Stomach (tissue), 9 donors: ENCODE measurements around the gene ADGRD2. TPM values are rescaled to one million over a fixed set of nuclear protein-coding genes. Genes with fewer than 3 reads are reported as not detected.

ENCODE experiments used
- DNase-seq, 2 donors: peaks; one replicate each; pipeline versions ENCODE4 v3.0.0 to v3.0.0-alpha.2; 2013 to 2019
- H3K27ac ChIP-seq, 5 donors: fragments of 200-600 bp in 4 of 5; sonication (generic) in 4 of 5; one replicate each; pipeline ENCODE4 v1.5.1; 2013 to 2019; ENCODE audit warnings: mild to moderate bottlenecking in 1 of 5, moderate library complexity in 1 of 5
- H3K27me3 ChIP-seq, 3 donors: fragments of 200-600 bp; sonication (generic); one replicate each; pipeline ENCODE4 v1.5.1; 2017 to 2019; ENCODE audit warnings: mixed run types in 1 of 3
- H3K36me3 ChIP-seq, 4 donors: fragments of 200-600 bp; sonication (generic); 1 replicate in 3 of 4; 2 replicates in 1 of 4; pipeline ENCODE4 v1.5.1; 2016 to 2019
- H3K4me1 ChIP-seq, 4 donors: fragments of 200-600 bp; sonication (generic); one replicate each; pipeline ENCODE4 v1.5.1; 2016 to 2019
- H3K4me3 ChIP-seq, 4 donors: fragments of 200-600 bp; sonication (generic) in 3 of 4; one replicate each; pipeline ENCODE4 v1.5.1; 2016 to 2019; ENCODE audit warnings: mild to moderate bottlenecking in 1 of 4
- H3K9me3 ChIP-seq, 4 donors: fragments of 200-600 bp; sonication (generic); one replicate each; pipeline ENCODE4 v1.5.1; 2016 to 2019
- CTCF ChIP-seq, 7 experiments: fragments of 450-650 bp in 4 of 7; fragments of 200-600 bp in 3 of 7; sonication (generic) in 3 of 7; IDR thresholded peaks; one replicate each; pipeline ENCODE4 v1.5.1; 2016 to 2019; ENCODE audit warnings: antibody characterized with exemption in 7 of 7, control low read depth in 2 of 7, mild to moderate bottlenecking in 1 of 7
- EP300 ChIP-seq: sonication (generic); formaldehyde crosslinking; IDR thresholded peaks from one replicate; pipeline ENCODE4 v1.6.1; 2017; ENCODE audit warnings: antibody characterized with exemption
- POLR2A ChIP-seq, 4 donors: fragments of 450-650 bp; IDR thresholded peaks; one replicate each; pipeline ENCODE4 v1.6.1; 2016; ENCODE audit warnings: antibody characterized with exemption in 4 of 4, control low read depth in 2 of 4, mild to moderate bottlenecking in 1 of 4, moderate library complexity in 1 of 4
- POLR2AphosphoS5 ChIP-seq, 3 donors: sonication (generic); formaldehyde crosslinking; IDR thresholded peaks; one replicate each; pipeline ENCODE4 v1.6.1; 2016; ENCODE audit warnings: antibody characterized with exemption in 3 of 3
- WGBS, 5 donors: extraction: QIAGEN DNeasy Blood & Tissue Kit in 3 of 5; methylation state at CpG; one replicate each; pipeline versions ENCODE4 v1.1.5 to v1.1.7; 2013 to 2018; 5-methylcytosine and 5-hydroxymethylcytosine counted together
- intact Hi-C: fragments of 100-400 bp; cut with DNase I; formaldehyde crosslinking; loops from one replicate; pipeline ENCODE4 v1.15.1; 2023; ENCODE audit warnings: low total_unique reads
- polyA plus RNA-seq, 3 donors: library from polyadenylated mRNA; stranded (reverse); fragments of 200-250 nt; gene quantifications; one replicate each; pipeline ENCODE4 v1.2.3, GENCODE V29; 2013
- total RNA-seq, 5 donors: library from RNA; depleted of rRNA; stranded (reverse); fragments of >200 nt; gene quantifications; one replicate each; pipeline versions ENCODE4 v1.1.0 to v1.2.3, GENCODE V29; 2014 to 2016
- donor health status: healthy with polysubstance abuse.
- donor health status: Bipolar disorder and iron deficiency.
- donor health status: healthy.

Gene ADGRD2
- total and polyA plus RNA-seq, 8 donors, result not detected

- H3K4me1 ChIP-seq, result no peaks in the 10 kb centered on the region
- peaks cover 0 to 51% (median 0%) of the 10 kb centered on the region in 3 donors for H3K27me3 ChIP-seq
- no peak for TF ChIP-seq CTCF (IDR thresholded peaks at IDR 0.05)
- TF ChIP-seq EP300, result no peak
- TF ChIP-seq POLR2AphosphoS5 (IDR thresholded peaks at IDR 0.05), result no peak
- TF ChIP-seq POLR2A (IDR thresholded peaks at IDR 0.05), result no peak
- H3K9me3 ChIP-seq, result peaks cover 0 to 13% (median 4%) of the 10 kb centered on the region in 4 donors
- intact Hi-C loops, result no loop called here
- 75 to 87% (median 84%) methylated on average over 2 to 3 of the region's 3 CpGs for WGBS, 5 donors
- no peak overlapping the region for H3K4me3 ChIP-seq
- DNase-seq, result no peak
- H3K27ac ChIP-seq, result no peak overlapping the region
- no peaks in the 10 kb centered on the region for H3K36me3 ChIP-seq
Measured at GRCh38 chr9:124444166-124444565, 6.1 kb upstream of the ADGRD2 start.

GRCh38 chr9:124447297-124447661 lies 3.0 kb upstream of the ADGRD2 start:
- H3K9me3 ChIP-seq, result peaks cover 0 to 6% (median 1%) of the 10 kb centered on the region in 4 donors
- DNase-seq, result no peak
- TF ChIP-seq POLR2A (IDR thresholded peaks at IDR 0.05) (no peak), EP300 (no peak), CTCF (IDR thresholded peaks at IDR 0.05) (no peak), POLR2AphosphoS5 (IDR thresholded peaks at IDR 0.05) (no peak)
- peaks cover 7 to 12% (median 8%) of the 10 kb centered on the region in 4 donors for H3K4me1 ChIP-seq
- no peaks in the 10 kb centered on the region for H3K36me3 ChIP-seq
- intact Hi-C loops, result no loop called here
- no peak overlapping the region for H3K27ac ChIP-seq
- peaks cover 14 to 62% (median 27%) of the 10 kb centered on the region in 3 donors for H3K27me3 ChIP-seq
- 51 to 71% (median 61%) methylated on average over 4 of the region's 4 CpGs for WGBS, 5 donors
- H3K4me3 ChIP-seq, result no peak overlapping the region

GRCh38 chr9:124448019-124448418 lies 2.2 kb upstream of the ADGRD2 start:
- no peak overlapping the region for H3K27ac ChIP-seq
- no peaks in the 10 kb centered on the region for H3K9me3 ChIP-seq
- H3K4me3 ChIP-seq, result no peak overlapping the region
- intact Hi-C loops, result no loop called here
- TF ChIP-seq POLR2A (IDR thresholded peaks at IDR 0.05), result no peak
- TF ChIP-seq CTCF (IDR thresholded peaks at IDR 0.05), result no peak
- TF ChIP-seq POLR2AphosphoS5 (IDR thresholded peaks at IDR 0.05), result no peak
- TF ChIP-seq EP300, result no peak
- no peaks in the 10 kb centered on the region for H3K36me3 ChIP-seq
- 63 to 86% (median 80%) methylated on average over 6 to 7 of the region's 7 CpGs for WGBS, 5 donors
- H3K4me1 ChIP-seq, result peaks cover 7 to 14% (median 10%) of the 10 kb centered on the region in 4 donors
- no peak for DNase-seq
- peaks cover 15 to 70% (median 35%) of the 10 kb centered on the region in 3 donors for H3K27me3 ChIP-seq

- Histone ChIP-seq H3K9me3 (no peaks in the 10 kb centered on the region), H3K36me3 (no peaks in the 10 kb centered on the region), H3K27ac (no peak overlapping the region), H3K27me3 (peaks cover 15 to 85% (median 50%) of the 10 kb centered on the region in 3 donors), H3K4me1 (peaks cover 11 to 23% (median 16%) of the 10 kb centered on the region in 4 donors), H3K4me3 (no peak overlapping the region)
- intact Hi-C loops, result no loop called here
- 72 to 89% (median 82%) methylated on average over 13 of the region's 13 CpGs for whole genome bisulfite sequencing, 5 donors
- no peak for DNase-seq
- TF ChIP-seq POLR2A (IDR thresholded peaks at IDR 0.05) (no peak), EP300 (no peak), CTCF (IDR thresholded peaks at IDR 0.05) (no peak), POLR2AphosphoS5 (IDR thresholded peaks at IDR 0.05) (no peak)
Measured at GRCh38 chr9:124449381-124450151, 685 bp upstream of the ADGRD2 start.
